K562 (cell line): ENCODE data around the gene PANX1. TPM values are rescaled to one million over a fixed set of nuclear protein-coding genes. Genes with fewer than 3 reads are reported as not detected.

Experiments used
- ATAC-seq: fragments of 200-7000 bp; cut with Tn5 transposase; 3 replicates; pipeline ENCODE4 v1.9.1; 2020; ENCODE audit warnings: moderate library complexity
- BruUV-seq: library from RNA; stranded (reverse); fragments of 400-500 nt; replicated peaks from 2 replicates; lab custom pipeline; 2021; lab: Mats Ljungman, UMichigan
- CTCF ChIA-PET: fragments of 300-600 bp; formaldehyde crosslinking; extraction: SDS; loops from one replicate; lab custom pipeline; 2021; ENCODE audit warnings: low intra/inter-chr PET ratio; lab: Yijun Ruan, JAX
- POLR2A ChIA-PET: fragments of 300-600, 350-650 bp; sonication (Branson Sonifier 250); formaldehyde crosslinking; extraction: SDS; loops from one replicate; lab custom pipeline; 2021; ENCODE audit warnings: antibody characterized with exemption, inconsistent platforms; lab: Yijun Ruan, JAX
- DNase-seq, 4 experiments: peaks; one replicate each; pipeline versions ENCODE4 v3.0.0 to v3.0.0-alpha.2; 2011 to 2018; ENCODE audit warnings: low spot score in 3 of 4, mixed read lengths in 3 of 4; ENCODE audit errors: extremely low read depth in 1 of 4
- FAIRE-seq: peaks from 2 replicates; lab custom pipeline; 2011; peaks lifted over from hg19 to GRCh38; lab: Jason Lieb, UNC
- H2AFZ ChIP-seq: 2 replicates; pipeline ENCODE4 v1.6.0; 2011; ENCODE audit warnings: low read depth, low read length, control low read depth, inconsistent platforms
- H3K27ac ChIP-seq: fragments of 200-600 bp; 3 replicates; pipeline ENCODE4 v1.8.0; 2011; ENCODE audit warnings: low read depth, mild to moderate bottlenecking, control low read depth, inconsistent platforms, low read length, moderate library complexity, mixed read lengths; ENCODE audit errors: extremely low read depth
- H3K27me3 ChIP-seq, 2 experiments: fragments of 300-600 bp in 1 of 2; 2 replicates in 1 of 2; 3 replicates in 1 of 2; pipeline versions ENCODE4 v1.6.0 to v1.8.0; 2011; ENCODE audit warnings: inconsistent platforms in 2 of 2, low read length in 2 of 2, mild to moderate bottlenecking in 1 of 2, mixed read lengths in 1 of 2, moderate library complexity in 1 of 2; ENCODE audit not compliant: control insufficient read depth in 2 of 2, insufficient read depth in 2 of 2
- H3K36me3 ChIP-seq: fragments of 300-600 bp; 3 replicates; pipeline ENCODE4 v1.8.0; 2011; ENCODE audit warnings: mild to moderate bottlenecking, low read length, inconsistent platforms; ENCODE audit not compliant: control insufficient read depth, insufficient read depth
- H3K4me1 ChIP-seq, 2 experiments: fragments of 200-600 bp in 1 of 2; replicated peaks in 1 of 2; 2 replicates in 1 of 2; 3 replicates in 1 of 2; pipeline versions ENCODE4 v1.5.1 to v1.8.0; 2011; ENCODE audit warnings: inconsistent platforms in 2 of 2, low read length in 2 of 2, mild to moderate bottlenecking in 1 of 2, mixed read lengths in 1 of 2, moderate library complexity in 1 of 2; ENCODE audit not compliant: control insufficient read depth in 2 of 2, insufficient read depth in 2 of 2
- H3K4me2 ChIP-seq: 2 replicates; pipeline ENCODE4 v1.6.1; 2011; ENCODE audit warnings: low read length, control low read depth, inconsistent platforms, mixed read lengths; ENCODE audit not compliant: insufficient read depth
- H3K4me3 ChIP-seq: fragments of 200-600 bp; sonication (generic), shearing (Covaris generic); 2 replicates; pipeline ENCODE4 v1.5.1; 2016; ENCODE audit warnings: control low read depth, inconsistent platforms
- H3K79me2 ChIP-seq: fragments of 200-600 bp; 3 replicates; pipeline ENCODE4 v1.8.0; 2011; ENCODE audit warnings: low read length, inconsistent platforms; ENCODE audit not compliant: control insufficient read depth, insufficient read depth
- H3K9ac ChIP-seq, 2 experiments: 2 replicates each; pipeline versions ENCODE4 v1.6.0 to v1.6.1; 2011; ENCODE audit warnings: low read depth in 2 of 2, low read length in 2 of 2, control low read depth in 1 of 2, inconsistent platforms in 1 of 2, mild to moderate bottlenecking in 1 of 2, mixed read lengths in 1 of 2; ENCODE audit not compliant: insufficient read depth in 1 of 2
- H3K9me1 ChIP-seq: one replicate; pipeline ENCODE4 v1.6.0; 2011; ENCODE audit warnings: inconsistent platforms, mild to moderate bottlenecking, low read length, moderate library complexity; ENCODE audit not compliant: control insufficient read depth, insufficient read depth
- H3K9me3 ChIP-seq: replicated peaks from 2 replicates; pipeline ENCODE4 v1.5.1; 2011; ENCODE audit warnings: low read depth, low read length, inconsistent platforms; ENCODE audit not compliant: control insufficient read depth, insufficient read depth
- H4K20me1 ChIP-seq: replicated peaks from 2 replicates; pipeline ENCODE4 v1.6.1; 2011; ENCODE audit warnings: low read length, inconsistent platforms, mixed read lengths; ENCODE audit not compliant: control insufficient read depth, insufficient read depth
- DNMT1 ChIP-seq: fragments of 450-650 bp; IDR thresholded peaks from 2 replicates; pipeline ENCODE4 v1.6.1; 2016; ENCODE audit warnings: antibody characterized with exemption, mild to moderate bottlenecking
- FOSL1 ChIP-seq: fragments of 200-800 bp; sonication (Bioruptor generic); conservative IDR thresholded peaks from 2 replicates; pipeline ENCODE4 v1.6.1; 2016; ENCODE audit warnings: missing genetic modification characterization, missing compliant biosample characterization
- GTF2F1 ChIP-seq: IDR thresholded peaks from 2 replicates; pipeline ENCODE4 v1.6.1; 2011; ENCODE audit warnings: low read depth, low read length, improper control_type of control experiment
- NFIX ChIP-seq: fragments of 250-450 bp; sonication (Bioruptor Pico); IDR thresholded peaks from 2 replicates; pipeline ENCODE4 v1.4.0; 2020; ENCODE audit warnings: low read depth, mild to moderate bottlenecking, moderate library complexity
- POLR2A ChIP-seq: fragments of 450-650 bp; conservative IDR thresholded peaks from 2 replicates; pipeline ENCODE4 v1.6.1; 2016
- RBM14 ChIP-seq: fragments of 200-400 bp; formaldehyde crosslinking; IDR thresholded peaks from 2 replicates; pipeline ENCODE4 v1.6.1; 2018; ENCODE audit warnings: low read depth, mild to moderate bottlenecking, low read length, moderate library complexity, borderline replicate concordance; ENCODE audit not compliant: insufficient read depth
- SIX5 ChIP-seq, 2 experiments: IDR thresholded peaks; 2 replicates each; pipeline ENCODE4 v1.6.1; 2011; ENCODE audit warnings: low read length in 2 of 2, borderline replicate concordance in 1 of 2, low read depth in 1 of 2, mild to moderate bottlenecking in 1 of 2, moderate library complexity in 1 of 2; ENCODE audit not compliant: insufficient read depth in 1 of 2
- TAL1 ChIP-seq: fragments of 450-650 bp; IDR thresholded peaks from 2 replicates; pipeline ENCODE4 v1.6.1; 2016; ENCODE audit warnings: mild to moderate bottlenecking
- TCF7 ChIP-seq: sonication (generic); IDR thresholded peaks from 2 replicates; pipeline ENCODE4 v1.6.1; 2016; ENCODE audit warnings: antibody characterized with exemption, borderline replicate concordance
- WHSC1 ChIP-seq: IDR thresholded peaks from one replicate; pipeline ENCODE4 v1.6.1; 2012; ENCODE audit warnings: low read length, control low read depth, inconsistent platforms
- ZKSCAN1 ChIP-seq: fragments of 150-350 bp; IDR thresholded peaks from 2 replicates; pipeline ENCODE4 v1.6.1; 2016; ENCODE audit warnings: low read depth, low read length
- ZKSCAN8 ChIP-seq: fragments of 200-800 bp; sonication (Bioruptor generic); IDR thresholded peaks from 2 replicates; pipeline ENCODE4 v1.6.1; 2016; ENCODE audit warnings: missing genetic modification characterization, missing compliant biosample characterization
- ZNF124 ChIP-seq: sonication (generic); formaldehyde crosslinking; IDR thresholded peaks from 2 replicates; pipeline ENCODE4 v1.8.1; 2022; ENCODE audit warnings: missing genetic modification reagents
- ZNF445 ChIP-seq: fragments of 250-450 bp; sonication (Bioruptor Pico); IDR thresholded peaks from 2 replicates; pipeline ENCODE4 v1.4.0; 2020; ENCODE audit warnings: low read depth, mild to moderate bottlenecking, moderate library complexity
- WGBS: fragments of 100-300 bp; shearing (Covaris generic); methylation state at CpG from one replicate; pipeline ENCODE4 v1.1.6; 2016; ENCODE audit warnings: low coverage, mixed read lengths; ENCODE audit not compliant: insufficient coverage; ENCODE audit errors: missing lambda C conversion rate; 5-methylcytosine and 5-hydroxymethylcytosine counted together
- in situ Hi-C: fragments of 300-500 bp; cut with MboI; formaldehyde crosslinking; loops from 4 replicates; pipeline ENCODE4 v1.15.0; 2018; ENCODE audit warnings: inconsistent platforms, mixed read lengths
- intact Hi-C: fragments of 100-400 bp; cut with micrococcal nuclease; formaldehyde crosslinking; loops from 2 replicates; pipeline ENCODE4 v1.14.2; 2022
- polyA plus RNA-seq, 8 experiments: library from polyadenylated mRNA; depleted of rRNA in 4 of 8; stranded (reverse) in 5 of 8; unstranded in 3 of 8; fragments of >200 nt; fragmentation: Nextera tagmentation in 2 of 8; fragmentation: Illumina TruSeq in 1 of 8; extraction: Ambion mirVana in 2 of 8; extraction: Trizol in 1 of 8; gene quantifications; 2 replicates each; pipeline versions ENCODE4 v1.2.1 to v1.2.3, GENCODE V29; 2011 to 2014; ENCODE audit warnings: inconsistent platforms in 1 of 8, missing spikeins in 1 of 8
- total RNA-seq, 7 experiments: library from RNA; depleted of rRNA in 6 of 7; stranded (reverse); fragments of >200 nt in 6 of 7; fragmentation: Illumina TruSeq in 2 of 7; extraction: Trizol in 2 of 7; gene quantifications; 2 replicates each; pipeline versions ENCODE4 v1.2.1 to v1.2.3, GENCODE V29; 2011 to 2021; ENCODE audit warnings: low replicate concordance in 1 of 7
- TF ChIP-seq, protein P1 (sequence below): fragments of 250-450 bp; sonication (Bioruptor Pico); IDR thresholded peaks from 2 replicates; pipeline ENCODE4 v1.8.0; 2022; ENCODE audit warnings: inconsistent platforms

Gene PANX1
- total and polyA plus RNA-seq, 9 of the 15 experiments (the other 6 are each of a cell fraction or from before 2014, with no cell fraction given), result 1.9 to 14.8 (median 10.1) TPM

DNA sequence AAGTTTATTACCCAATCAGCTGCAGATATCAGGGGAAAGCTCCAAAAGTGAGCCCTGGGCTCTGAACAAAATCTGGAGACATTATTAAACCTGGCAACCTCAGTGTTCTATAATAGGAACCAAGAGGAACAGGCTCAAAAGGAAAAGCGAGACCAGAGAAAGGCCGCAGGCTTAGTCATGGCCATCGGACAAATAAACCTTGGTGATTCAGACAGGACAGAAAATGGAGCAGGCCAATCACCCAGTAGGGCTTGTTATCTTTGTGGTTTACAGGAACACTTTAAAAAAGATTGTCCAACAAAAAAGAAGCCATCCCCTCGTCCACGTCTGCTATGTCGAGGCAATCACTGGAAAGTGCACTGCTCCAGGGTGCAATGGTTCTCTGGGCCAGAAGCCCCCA lies 7.7 kb upstream of the PANX1 start:
- intact Hi-C loops (no loop called here), in situ Hi-C loops (no loop called here)
- Histone ChIP-seq H3K9me3 (peaks cover 4% of the 10 kb centered on the region; the same call in 1 of the 2 replicates), H3K27me3 (no peaks in the 10 kb centered on the region), H3K4me3 (no peak overlapping the region), H4K20me1 (no peaks in the 10 kb centered on the region), H3K79me2 (no peaks in the 10 kb centered on the region), H3K9me1 (no peaks in the 10 kb centered on the region), H3K4me1 (no peaks in the 10 kb centered on the region), H3K27ac (no peak overlapping the region), H3K4me2 (no peak overlapping the region), H3K9ac (no peak overlapping the region), H2AFZ (no peak overlapping the region), H3K36me3 (no peaks in the 10 kb centered on the region)
- TF ChIP-seq TAL1 (no peak), TCF7 (no peak), ZKSCAN8 (no peak), FOSL1 (tag) (peak; percentile 75), ZNF124 (CRISPR knock-in tag) (no peak), RBM14 (no peak), GTF2F1 (no peak), DNMT1 (no peak), ZNF445 (CRISPR knock-in tag) (no peak), SIX5 (IDR thresholded peaks at IDR 0.05; ENCODE audit: borderline replicate concordance in 1 of 2, insufficient read depth in 1 of 2, low read depth in 1 of 2, low read length in 2 of 2) (no peak), POLR2A (no peak), WHSC1 (no peak), ZKSCAN1 (peak; percentile 36; the same call in 1 of the 2 replicates), NFIX (CRISPR knock-in tag) (no peak)
- TF ChIP-seq, protein P1, sequence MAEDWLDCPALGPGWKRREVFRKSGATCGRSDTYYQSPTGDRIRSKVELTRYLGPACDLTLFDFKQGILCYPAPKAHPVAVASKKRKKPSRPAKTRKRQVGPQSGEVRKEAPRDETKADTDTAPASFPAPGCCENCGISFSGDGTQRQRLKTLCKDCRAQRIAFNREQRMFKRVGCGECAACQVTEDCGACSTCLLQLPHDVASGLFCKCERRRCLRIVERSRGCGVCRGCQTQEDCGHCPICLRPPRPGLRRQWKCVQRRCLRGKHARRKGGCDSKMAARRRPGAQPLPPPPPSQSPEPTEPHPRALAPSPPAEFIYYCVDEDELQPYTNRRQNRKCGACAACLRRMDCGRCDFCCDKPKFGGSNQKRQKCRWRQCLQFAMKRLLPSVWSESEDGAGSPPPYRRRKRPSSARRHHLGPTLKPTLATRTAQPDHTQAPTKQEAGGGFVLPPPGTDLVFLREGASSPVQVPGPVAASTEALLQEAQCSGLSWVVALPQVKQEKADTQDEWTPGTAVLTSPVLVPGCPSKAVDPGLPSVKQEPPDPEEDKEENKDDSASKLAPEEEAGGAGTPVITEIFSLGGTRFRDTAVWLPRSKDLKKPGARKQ (CRISPR knock-in tag), result no peak
- ChIA-PET CTCF (no interaction called here), POLR2A (no interaction called here)
- ATAC-seq (no peak), DNase-seq (no peak), FAIRE-seq (no peak)
- WGBS, result 32% methylated on average over 6 of the region's 6 CpGs
- no TSS peak for BruUV-seq
